Measurements from ENCODE around the gene CDH13. TPM values are rescaled to one million over a fixed set of nuclear protein-coding genes. Genes with fewer than 3 reads are reported as not detected.

The CDH13 gene
- total RNA-seq, 1 donor from 2014 or later: 46.4 TPM

DNA sequence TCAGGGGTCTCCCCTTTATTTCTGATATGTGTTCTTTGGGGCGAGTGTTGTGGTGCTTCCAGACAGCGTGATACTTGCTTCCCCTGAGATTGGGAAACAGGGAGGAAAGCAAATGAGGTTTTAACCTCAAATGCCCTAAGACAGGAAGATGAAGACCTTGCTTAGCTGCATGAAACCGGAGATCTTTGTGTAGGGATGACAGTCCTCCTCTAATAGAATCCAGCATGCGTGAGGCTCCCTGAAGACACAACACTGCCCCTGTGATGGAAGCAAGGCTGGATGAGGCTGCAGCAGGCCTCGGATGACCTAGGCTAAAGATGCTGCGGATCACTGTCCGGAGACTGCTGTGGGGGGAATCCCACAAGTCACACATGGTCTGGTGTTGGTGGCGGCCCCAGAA, 491.0 kb downstream of the CDH13 start:
- H3K4me1 Mint-ChIP-seq (ENCODE audit: unreplicated experiment): peaks cover 7% of the 10 kb centered on the region
- no peak for DNase-seq (ENCODE audit: extremely low spot score, unreplicated experiment)
- H3K27me3 Mint-ChIP-seq: peaks cover 21% of the 10 kb centered on the region
- no peak overlapping the region for H3K27ac Mint-ChIP-seq
- H3K4me3 Mint-ChIP-seq: no peak overlapping the region
- H3K36me3 Mint-ChIP-seq: no peaks in the 10 kb centered on the region
- TF ChIP-seq, protein P1, sequence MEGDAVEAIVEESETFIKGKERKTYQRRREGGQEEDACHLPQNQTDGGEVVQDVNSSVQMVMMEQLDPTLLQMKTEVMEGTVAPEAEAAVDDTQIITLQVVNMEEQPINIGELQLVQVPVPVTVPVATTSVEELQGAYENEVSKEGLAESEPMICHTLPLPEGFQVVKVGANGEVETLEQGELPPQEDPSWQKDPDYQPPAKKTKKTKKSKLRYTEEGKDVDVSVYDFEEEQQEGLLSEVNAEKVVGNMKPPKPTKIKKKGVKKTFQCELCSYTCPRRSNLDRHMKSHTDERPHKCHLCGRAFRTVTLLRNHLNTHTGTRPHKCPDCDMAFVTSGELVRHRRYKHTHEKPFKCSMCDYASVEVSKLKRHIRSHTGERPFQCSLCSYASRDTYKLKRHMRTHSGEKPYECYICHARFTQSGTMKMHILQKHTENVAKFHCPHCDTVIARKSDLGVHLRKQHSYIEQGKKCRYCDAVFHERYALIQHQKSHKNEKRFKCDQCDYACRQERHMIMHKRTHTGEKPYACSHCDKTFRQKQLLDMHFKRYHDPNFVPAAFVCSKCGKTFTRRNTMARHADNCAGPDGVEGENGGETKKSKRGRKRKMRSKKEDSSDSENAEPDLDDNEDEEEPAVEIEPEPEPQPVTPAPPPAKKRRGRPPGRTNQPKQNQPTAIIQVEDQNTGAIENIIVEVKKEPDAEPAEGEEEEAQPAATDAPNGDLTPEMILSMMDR (conservative IDR thresholded peaks at IDR 0.05): no peak
- H3K9me3 Mint-ChIP-seq: no peaks in the 10 kb centered on the region

DNA sequence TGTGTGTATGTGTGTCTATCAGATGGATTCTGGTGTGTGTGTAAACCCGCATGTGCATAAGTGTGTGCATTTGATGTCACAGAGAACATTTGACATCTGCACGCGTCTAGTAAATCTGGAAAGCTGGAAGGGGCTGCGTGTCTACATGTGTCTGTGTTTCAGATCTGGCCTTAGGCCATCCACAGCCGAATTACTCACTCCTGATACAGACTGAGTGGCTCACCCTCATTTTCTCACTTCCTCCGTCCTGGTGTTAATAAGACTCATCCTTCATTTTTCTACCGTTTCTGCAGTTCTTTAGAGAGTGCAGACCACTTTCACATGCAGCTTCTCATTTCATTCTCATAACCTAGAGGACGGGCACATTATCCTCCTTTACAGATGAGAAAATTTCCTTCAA, 491.6 kb downstream of the CDH13 start:
- TF ChIP-seq, protein P1 (conservative IDR thresholded peaks at IDR 0.05): no peak
- H3K27ac Mint-ChIP-seq: no peak overlapping the region
- H3K27me3 Mint-ChIP-seq: peaks cover 18% of the 10 kb centered on the region
- no peaks in the 10 kb centered on the region for H3K9me3 Mint-ChIP-seq
- H3K4me3 Mint-ChIP-seq: no peak overlapping the region
- H3K4me1 Mint-ChIP-seq (ENCODE audit: unreplicated experiment): peaks cover 5% of the 10 kb centered on the region
- no peaks in the 10 kb centered on the region for H3K36me3 Mint-ChIP-seq
- DNase-seq (ENCODE audit: extremely low spot score, unreplicated experiment): no peak

DNA sequence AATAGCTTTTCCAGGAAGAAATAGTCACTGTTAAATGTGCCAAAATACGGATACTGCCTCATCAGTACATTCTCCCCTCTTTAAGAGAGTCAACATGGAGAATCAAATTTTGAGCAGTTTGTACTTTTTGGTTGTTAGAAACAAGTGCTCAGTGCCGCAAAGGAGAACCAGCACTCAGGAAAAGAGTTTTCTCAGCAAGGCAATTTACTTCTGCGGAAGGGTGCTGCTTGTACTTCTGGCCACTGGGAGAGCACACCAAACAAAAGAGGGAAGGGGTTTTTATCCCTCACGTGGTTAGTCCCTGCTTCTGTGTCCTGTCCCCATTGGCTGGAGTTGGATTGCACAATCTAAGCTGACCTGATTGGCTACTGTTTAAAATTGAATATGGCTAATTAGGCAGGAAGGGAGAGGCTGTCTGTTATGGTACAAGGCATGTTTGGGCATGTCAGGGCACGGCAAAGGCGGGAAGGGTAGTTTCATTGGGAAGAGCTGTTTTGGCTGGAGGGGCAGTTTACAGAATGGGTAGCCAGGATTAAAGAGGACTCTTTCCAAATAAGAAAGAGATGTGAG, 499.3 kb downstream of the CDH13 start:
- H3K4me1 Mint-ChIP-seq (ENCODE audit: unreplicated experiment): peaks cover 7% of the 10 kb centered on the region
- H3K27me3 Mint-ChIP-seq: peaks cover 14% of the 10 kb centered on the region
- no peak overlapping the region for H3K4me3 Mint-ChIP-seq
- TF ChIP-seq, protein P1 (conservative IDR thresholded peaks at IDR 0.05): no peak
- peaks cover 17% of the 10 kb centered on the region for H3K36me3 Mint-ChIP-seq
- no peak for DNase-seq (ENCODE audit: extremely low spot score, unreplicated experiment)
- H3K27ac Mint-ChIP-seq: no peak overlapping the region
- peaks cover 19% of the 10 kb centered on the region for H3K9me3 Mint-ChIP-seq

DNA sequence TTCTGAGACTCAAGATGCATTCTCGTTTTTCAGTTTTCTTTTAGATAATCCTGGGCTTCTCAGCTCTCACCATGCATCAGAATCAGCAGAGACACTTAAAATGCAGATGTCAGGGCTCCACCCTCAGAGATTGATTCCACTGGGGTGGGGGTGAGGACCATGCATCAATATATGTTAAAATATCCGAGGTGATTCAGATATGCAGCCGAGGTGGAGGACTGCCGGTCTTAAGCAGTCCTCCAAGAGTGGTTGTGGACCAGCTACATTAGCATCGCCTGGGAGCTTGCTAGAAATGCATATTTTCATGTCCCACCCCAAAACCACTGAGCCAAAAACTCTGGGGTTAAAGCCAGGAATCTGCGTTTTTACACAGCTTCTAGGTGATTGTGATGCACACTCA, 501.3 kb downstream of the CDH13 start:
- TF ChIP-seq, protein P1 (conservative IDR thresholded peaks at IDR 0.05): no peak
- no peak overlapping the region for H3K4me3 Mint-ChIP-seq
- peaks cover 19% of the 10 kb centered on the region for H3K9me3 Mint-ChIP-seq
- peaks cover 7% of the 10 kb centered on the region for H3K4me1 Mint-ChIP-seq (ENCODE audit: unreplicated experiment)
- peaks cover 13% of the 10 kb centered on the region for H3K27me3 Mint-ChIP-seq
- H3K27ac Mint-ChIP-seq: no peak overlapping the region
- peaks cover 17% of the 10 kb centered on the region for H3K36me3 Mint-ChIP-seq
- no peak for DNase-seq (ENCODE audit: extremely low spot score, unreplicated experiment)

DNA sequence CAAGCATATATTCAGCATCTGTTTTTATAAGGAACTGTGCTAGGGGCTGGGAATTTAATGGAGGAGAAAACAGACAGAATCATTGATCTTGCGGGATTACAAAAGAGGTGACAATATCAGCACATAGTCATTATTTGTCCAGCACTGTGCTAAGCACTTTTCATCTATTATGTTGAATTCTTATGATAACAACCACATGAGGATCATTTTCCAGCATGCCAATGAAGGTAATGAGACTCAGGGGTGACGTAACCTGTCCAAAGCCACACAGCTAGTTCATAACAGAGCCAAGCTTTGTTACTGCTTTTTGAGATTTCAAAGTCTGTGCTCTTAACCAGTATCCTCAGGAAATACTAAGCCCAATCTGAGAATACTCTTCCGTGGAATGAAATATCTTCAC, 503.3 kb downstream of the CDH13 start:
- no peak for DNase-seq (ENCODE audit: extremely low spot score, unreplicated experiment)
- peaks cover 17% of the 10 kb centered on the region for H3K36me3 Mint-ChIP-seq
- no peak overlapping the region for H3K4me3 Mint-ChIP-seq
- no peak overlapping the region for H3K27ac Mint-ChIP-seq
- peaks cover 7% of the 10 kb centered on the region for H3K4me1 Mint-ChIP-seq (ENCODE audit: unreplicated experiment)
- peaks cover 13% of the 10 kb centered on the region for H3K27me3 Mint-ChIP-seq
- TF ChIP-seq, protein P1 (conservative IDR thresholded peaks at IDR 0.05): no peak
- H3K9me3 Mint-ChIP-seq: peaks cover 19% of the 10 kb centered on the region

DNA sequence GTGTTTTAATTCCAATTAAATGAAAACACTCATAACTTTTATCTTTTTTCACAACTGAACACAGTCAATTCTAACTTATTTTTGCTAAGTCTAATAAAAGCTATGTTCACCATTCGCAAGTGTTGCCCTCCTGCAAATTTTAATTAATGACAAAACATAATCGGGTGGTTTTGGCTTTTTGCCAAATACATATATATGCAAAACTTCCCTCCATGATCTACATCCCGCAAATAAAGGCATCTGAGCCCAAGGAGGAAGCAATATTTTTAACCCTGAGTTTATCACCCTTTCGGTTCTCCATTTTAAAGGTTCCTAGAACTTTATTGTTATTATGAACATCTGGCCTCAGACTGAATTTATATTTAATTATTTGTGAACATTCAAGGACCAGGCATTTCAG, 507.9 kb downstream of the CDH13 start:
- H3K27ac Mint-ChIP-seq: no peak overlapping the region
- H3K36me3 Mint-ChIP-seq: no peaks in the 10 kb centered on the region
- peaks cover 24% of the 10 kb centered on the region for H3K4me1 Mint-ChIP-seq (ENCODE audit: unreplicated experiment)
- peaks cover 8% of the 10 kb centered on the region for H3K27me3 Mint-ChIP-seq
- H3K9me3 Mint-ChIP-seq: no peaks in the 10 kb centered on the region
- DNase-seq (ENCODE audit: extremely low spot score, unreplicated experiment): no peak
- TF ChIP-seq, protein P1 (conservative IDR thresholded peaks at IDR 0.05): no peak
- no peak overlapping the region for H3K4me3 Mint-ChIP-seq
